AG04450 (cell line): ENCODE results near the gene RABGAP1L. TPM values are rescaled to one million over a fixed set of nuclear protein-coding genes. Genes with fewer than 3 reads are reported as not detected.
"Not testable (repeated sequence)": the region's sequence is repeated elsewhere in the genome, so short reads cannot be mapped to it uniquely, and the experiment has no call there.

ENCODE experiments used
- CTCF ChIA-PET: fragments of 300-600, 350-600 bp; formaldehyde crosslinking; extraction: SDS; loops from one replicate; lab custom pipeline; 2022; ENCODE audit warnings: antibody characterized with exemption, inconsistent platforms; lab: Charles Lee
- POLR2A ChIA-PET: fragments of 350-600 bp; formaldehyde crosslinking; extraction: SDS; loops from one replicate; lab custom pipeline; 2021; ENCODE audit warnings: antibody characterized with exemption, inconsistent platforms; lab: Yijun Ruan, JAX
- DNase-seq: peaks from one replicate; pipeline ENCODE4 v3.0.0-alpha.2; 2011; ENCODE audit warnings: low read depth, low spot score
- H3K27ac ChIP-seq: one replicate; pipeline ENCODE4 v1.5.1; 2012; ENCODE audit warnings: low read depth, low read length, control low read depth
- H3K27me3 ChIP-seq: one replicate; pipeline ENCODE4 v1.6.0; 2012; ENCODE audit warnings: low read length; ENCODE audit not compliant: control insufficient read depth, insufficient read depth
- H3K4me3 ChIP-seq: 2 replicates; pipeline ENCODE4 v1.5.1; 2011; ENCODE audit warnings: mild to moderate bottlenecking, low read depth, low read length, control low read depth
- H3K9me3 ChIP-seq: 2 replicates; pipeline ENCODE4 v1.5.1; 2012; ENCODE audit warnings: low read length; ENCODE audit not compliant: control insufficient read depth, insufficient read depth
- polyA plus RNA-seq: library from polyadenylated mRNA; depleted of rRNA; stranded (reverse); fragments of >200 nt; gene quantifications from 2 replicates; pipeline ENCODE4 v1.2.3, GENCODE V29; 2011
- TF ChIP-seq, protein P1 (sequence below): IDR thresholded peaks from 2 replicates; pipeline ENCODE4 v1.5.1; 2011; ENCODE audit warnings: low read depth, low read length, control low read depth, inconsistent platforms

The RABGAP1L gene
- polyA plus RNA-seq, 1 experiment, result 21.2 TPM

DNA sequence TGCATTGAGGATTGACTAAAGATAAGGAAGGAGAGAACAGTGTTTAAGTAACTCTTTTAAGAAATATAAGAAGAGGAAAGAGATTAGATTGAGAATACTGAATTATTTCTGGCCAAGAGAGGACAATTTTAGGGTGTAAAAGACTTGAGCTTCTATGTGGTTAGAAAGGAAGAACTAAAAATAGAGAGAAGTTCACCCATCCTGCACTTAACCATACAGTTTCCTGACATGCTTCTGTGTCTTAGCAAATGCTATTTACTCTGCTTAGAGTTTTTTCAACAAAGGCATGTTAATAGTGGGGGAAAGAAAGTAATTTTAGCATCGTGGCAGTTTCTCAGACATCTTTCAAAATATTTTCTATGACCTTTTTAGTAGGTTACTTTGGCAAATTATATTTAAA, 165.6 kb downstream of the RABGAP1L start:
- ChIA-PET POLR2A (no interaction called here), CTCF (no interaction called here)
- Histone ChIP-seq H3K9me3 (peaks cover 4% of the 10 kb centered on the region), H3K27me3 (no peaks in the 10 kb centered on the region), H3K27ac (no peak overlapping the region), H3K4me3 (no peak overlapping the region)
- TF ChIP-seq, protein P1, sequence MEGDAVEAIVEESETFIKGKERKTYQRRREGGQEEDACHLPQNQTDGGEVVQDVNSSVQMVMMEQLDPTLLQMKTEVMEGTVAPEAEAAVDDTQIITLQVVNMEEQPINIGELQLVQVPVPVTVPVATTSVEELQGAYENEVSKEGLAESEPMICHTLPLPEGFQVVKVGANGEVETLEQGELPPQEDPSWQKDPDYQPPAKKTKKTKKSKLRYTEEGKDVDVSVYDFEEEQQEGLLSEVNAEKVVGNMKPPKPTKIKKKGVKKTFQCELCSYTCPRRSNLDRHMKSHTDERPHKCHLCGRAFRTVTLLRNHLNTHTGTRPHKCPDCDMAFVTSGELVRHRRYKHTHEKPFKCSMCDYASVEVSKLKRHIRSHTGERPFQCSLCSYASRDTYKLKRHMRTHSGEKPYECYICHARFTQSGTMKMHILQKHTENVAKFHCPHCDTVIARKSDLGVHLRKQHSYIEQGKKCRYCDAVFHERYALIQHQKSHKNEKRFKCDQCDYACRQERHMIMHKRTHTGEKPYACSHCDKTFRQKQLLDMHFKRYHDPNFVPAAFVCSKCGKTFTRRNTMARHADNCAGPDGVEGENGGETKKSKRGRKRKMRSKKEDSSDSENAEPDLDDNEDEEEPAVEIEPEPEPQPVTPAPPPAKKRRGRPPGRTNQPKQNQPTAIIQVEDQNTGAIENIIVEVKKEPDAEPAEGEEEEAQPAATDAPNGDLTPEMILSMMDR, result no peak
- DNase-seq, result no peak

DNA sequence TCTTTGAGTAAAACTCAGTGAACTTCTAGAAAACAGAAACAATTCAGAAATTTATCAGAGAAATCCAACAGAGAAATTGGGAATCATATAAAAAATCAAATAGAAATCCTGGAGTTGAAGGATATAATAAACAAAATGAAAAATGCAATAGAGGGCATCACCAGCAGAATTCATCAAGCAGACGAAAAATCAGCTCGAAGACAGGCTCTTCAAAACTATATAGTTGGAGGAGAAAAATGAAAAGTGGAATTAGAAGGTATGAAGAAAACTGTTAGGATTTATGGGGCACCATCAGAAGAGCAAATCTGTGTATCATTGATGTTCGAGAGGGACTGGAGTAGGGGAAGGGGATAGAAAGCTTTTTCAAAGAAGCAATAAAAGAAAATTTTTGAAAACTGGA, 167.0 kb downstream of the RABGAP1L start:
- POLR2A ChIA-PET, result no interaction called here
- DNase-seq, result no peak
- TF ChIP-seq, protein P1, result no peak
- H3K27me3 ChIP-seq, result no peaks in the 10 kb centered on the region
- H3K9me3 ChIP-seq, result peaks cover 4% of the 10 kb centered on the region
- CTCF ChIA-PET, result no interaction called here
- no peak overlapping the region for H3K27ac ChIP-seq
- H3K4me3 ChIP-seq, result no peak overlapping the region

DNA sequence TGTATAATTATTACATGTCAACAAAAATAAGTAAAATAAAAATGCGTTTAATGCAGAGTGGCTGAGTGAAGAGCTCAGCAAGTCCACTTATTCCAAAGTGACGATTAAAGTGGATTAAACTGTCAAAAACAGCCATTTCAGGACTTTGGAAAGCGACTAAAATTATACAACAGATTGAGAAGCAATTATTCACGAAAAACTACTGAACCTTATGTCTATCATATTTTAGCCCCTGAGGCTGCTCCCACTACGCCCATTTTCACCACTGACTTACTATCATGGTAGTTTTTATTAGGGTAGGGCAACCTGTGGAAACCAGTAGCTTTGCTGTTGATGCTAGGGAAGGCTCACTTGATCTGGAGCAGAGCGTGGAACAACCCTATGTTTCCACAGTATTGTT, 174.1 kb downstream of the RABGAP1L start:
- TF ChIP-seq, protein P1, result no peak
- ChIA-PET POLR2A (no interaction called here), CTCF (no interaction called here)

DNA sequence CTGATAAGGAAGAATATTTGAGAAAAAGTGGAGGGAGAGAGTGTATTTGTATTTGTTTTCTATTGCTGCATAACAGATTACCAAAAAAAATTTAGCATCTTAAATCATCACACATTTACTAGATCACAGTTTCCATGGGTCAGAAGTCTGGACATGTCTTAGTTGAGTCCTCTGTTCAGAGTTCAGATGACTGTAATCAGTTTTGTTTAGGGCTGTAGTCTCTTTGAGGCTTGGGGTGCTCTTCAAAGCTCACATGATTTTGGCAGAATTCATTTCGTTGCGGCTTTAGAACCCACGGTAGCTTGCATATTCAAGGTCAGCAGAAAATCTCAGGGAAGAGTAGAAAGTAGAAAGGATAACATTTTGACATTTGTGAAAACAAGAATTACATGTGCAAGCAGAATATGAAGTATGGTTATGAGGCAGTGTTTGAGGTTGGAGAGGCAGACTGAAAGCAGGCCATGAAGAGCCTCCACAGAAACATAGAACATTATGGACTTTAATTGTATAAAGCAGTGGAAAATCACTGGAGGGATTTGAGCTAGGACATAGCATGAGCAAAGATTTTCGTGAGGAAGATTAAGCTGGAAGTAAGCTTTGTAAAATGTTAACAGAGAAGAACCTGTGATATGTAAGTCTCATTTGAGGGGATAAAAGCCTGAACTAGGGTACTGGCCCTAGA, 177.8 kb downstream of the RABGAP1L start:
- TF ChIP-seq, protein P1, result no peak
- H3K27me3 ChIP-seq, result no peaks in the 10 kb centered on the region
- H3K4me3 ChIP-seq, result no peak overlapping the region
- no peak for DNase-seq
- H3K9me3 ChIP-seq, result no peaks in the 10 kb centered on the region
- no peak overlapping the region for H3K27ac ChIP-seq
- ChIA-PET CTCF (interaction anchor here (1.0 to 1.1 kb wide), 2 partner anchors 75 to 410 kb away, joined by 3 read pairs; no protein-coding TSS in a partner anchor), POLR2A (no interaction called here)

More for the DNA sequence above, 174.1 kb downstream of the RABGAP1L start:
- H3K4me3 ChIP-seq, result no peak overlapping the region
- H3K27me3 ChIP-seq, result no peaks in the 10 kb centered on the region
- H3K9me3 ChIP-seq, result no peaks in the 10 kb centered on the region
- no peak for DNase-seq
- H3K27ac ChIP-seq, result no peak overlapping the region

DNA sequence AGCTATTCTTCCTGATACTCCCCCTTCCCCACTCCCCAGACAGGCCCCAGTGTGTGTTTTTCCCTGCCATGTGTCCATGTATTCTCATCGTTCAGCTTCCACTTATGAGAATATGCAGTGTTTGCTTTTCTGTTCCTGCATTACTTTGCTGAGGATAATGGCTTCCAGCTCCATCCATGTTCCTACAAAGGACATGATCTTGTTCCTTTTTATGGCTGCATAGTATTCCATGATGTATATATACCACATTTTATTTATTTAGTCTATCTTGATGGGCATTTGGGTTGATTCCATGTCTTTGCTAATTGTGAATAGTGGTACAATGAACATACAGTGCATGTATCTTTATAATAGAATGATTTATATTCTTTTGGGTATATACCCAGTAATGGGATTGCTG, 181.1 kb downstream of the RABGAP1L start:
- H3K27me3 ChIP-seq, CTCF ChIA-PET, H3K27ac ChIP-seq, POLR2A ChIA-PET, H3K4me3 ChIP-seq, H3K9me3 ChIP-seq, DNase-seq: not testable (repeated sequence)
